PC-9 (cell line): ENCODE measurements around the gene DNAJB6.

Source experiments
- CTCF ChIP-seq: fragments of 200-600 bp; sonication (generic); conservative IDR thresholded peaks from 2 replicates; pipeline ENCODE4 v1.6.1; 2017; ENCODE audit warnings: mixed run types, antibody characterized with exemption, mild to moderate bottlenecking, moderate library complexity
- EZH2 ChIP-seq: fragments of 200-600 bp; sonication (generic); IDR thresholded peaks from 2 replicates; pipeline ENCODE4 v1.8.0; 2017; ENCODE audit warnings: antibody characterized with exemption, low read depth

GRCh38 chr7:157438121-157439025 lies 101.6 kb downstream of the DNAJB6 start:
- TF ChIP-seq CTCF: no peak
- TF ChIP-seq EZH2: no peak
